ENCODE measurements around the gene INSR. TPM values are rescaled to one million over a fixed set of nuclear protein-coding genes. Genes with fewer than 3 reads are reported as not detected.

Gene INSR
- total RNA-seq, 2 experiments from 2014 or later = 0.65 to 0.89 TPM

GRCh38 chr19:7138402-7138801 lies 155.8 kb downstream of the INSR start:
- no peak overlapping the region for H3K4me3 Mint-ChIP-seq
- no peak for DNase-seq
- H3K27ac Mint-ChIP-seq = no peak overlapping the region
- no peaks in the 10 kb centered on the region for H3K27me3 Mint-ChIP-seq
- peaks cover 1% of the 10 kb centered on the region for H3K36me3 Mint-ChIP-seq
- no peaks in the 10 kb centered on the region for H3K4me1 Mint-ChIP-seq
- POLR2A ChIA-PET = interaction anchor here (0.6 kb wide), 1 partner anchor 15 kb away, joined by 4 read pairs; no protein-coding TSS in a partner anchor
- peaks cover 1% of the 10 kb centered on the region for H3K9me3 Mint-ChIP-seq
- no peak for ATAC-seq (ENCODE audit: low read depth)

DNA sequence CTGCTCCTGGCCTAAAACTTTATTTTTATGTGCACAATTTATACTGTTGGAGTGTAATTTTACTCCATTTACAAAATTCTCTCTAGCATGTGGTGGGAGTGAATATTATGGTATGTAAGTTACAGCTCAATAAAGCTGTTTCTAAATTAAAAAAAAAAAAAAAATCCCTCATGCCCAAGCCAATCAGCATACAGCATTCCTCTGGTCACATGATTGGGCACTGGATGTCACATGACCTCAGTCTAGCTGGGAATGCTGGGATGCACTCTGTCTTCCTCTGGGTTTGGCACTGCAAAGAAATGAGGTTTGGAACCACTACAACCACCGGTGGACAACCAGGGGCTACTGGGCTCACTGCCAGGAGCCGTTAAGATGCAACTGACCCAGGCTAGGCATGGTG lies 157.1 kb downstream of the INSR start:
- Mint-ChIP-seq H3K36me3 (peaks cover 1% of the 10 kb centered on the region), H3K27me3 (no peaks in the 10 kb centered on the region), H3K4me1 (no peaks in the 10 kb centered on the region), H3K9me3 (peaks cover 1% of the 10 kb centered on the region), H3K27ac (no peak overlapping the region), H3K4me3 (no peak overlapping the region)
- no peak for ATAC-seq (ENCODE audit: low read depth)
- POLR2A ChIA-PET = interaction anchor here (0.7 kb wide), 1 partner anchor 24 kb away, joined by 5 read pairs; no protein-coding TSS in a partner anchor
- DNase-seq = no peak

GRCh38 chr19:7132054-7132453 lies 162.2 kb downstream of the INSR start:
- Mint-ChIP-seq H3K36me3 (no peaks in the 10 kb centered on the region), H3K4me3 (no peak overlapping the region), H3K4me1 (no peaks in the 10 kb centered on the region), H3K27me3 (no peaks in the 10 kb centered on the region), H3K9me3 (no peaks in the 10 kb centered on the region), H3K27ac (no peak overlapping the region)
- POLR2A ChIA-PET = no interaction called here
- no peak for ATAC-seq (ENCODE audit: low read depth)
- no peak for DNase-seq

GRCh38 chr19:7130043-7130442 lies 164.2 kb downstream of the INSR start:
- H3K4me1 Mint-ChIP-seq = no peaks in the 10 kb centered on the region
- POLR2A ChIA-PET = no interaction called here
- H3K9me3 Mint-ChIP-seq = peaks cover 4% of the 10 kb centered on the region
- no peak for DNase-seq
- no peaks in the 10 kb centered on the region for H3K36me3 Mint-ChIP-seq
- no peak overlapping the region for H3K27ac Mint-ChIP-seq
- no peak for ATAC-seq (ENCODE audit: low read depth)
- no peaks in the 10 kb centered on the region for H3K27me3 Mint-ChIP-seq
- H3K4me3 Mint-ChIP-seq = no peak overlapping the region

GRCh38 chr19:7126132-7126531 lies 168.1 kb downstream of the INSR start:
- Mint-ChIP-seq H3K27ac (no peak overlapping the region), H3K4me1 (no peaks in the 10 kb centered on the region)
- POLR2A ChIA-PET = no interaction called here

DNA sequence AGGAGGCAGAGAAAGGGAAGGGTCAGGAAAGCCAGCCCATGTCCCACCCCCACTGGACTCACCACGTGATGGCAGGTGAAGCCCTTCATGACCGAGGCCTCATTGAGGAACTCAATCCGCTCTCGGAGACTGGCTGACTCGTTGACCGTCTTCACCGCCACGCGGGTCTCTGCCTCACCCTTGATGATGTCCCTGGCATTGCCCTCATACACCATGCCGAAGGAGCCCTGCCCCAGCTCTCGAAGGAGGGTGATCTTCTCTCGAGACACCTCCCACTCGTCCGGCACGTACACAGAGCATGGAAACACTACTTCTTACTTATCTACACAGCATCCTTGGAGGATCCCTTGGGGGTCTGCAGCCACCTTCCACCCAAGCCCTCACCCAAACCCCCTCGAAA lies 169.0 kb downstream of the INSR start:
- Mint-ChIP-seq H3K9me3 (peaks cover 8% of the 10 kb centered on the region), H3K27ac (no peak overlapping the region), H3K36me3 (peaks cover 3% of the 10 kb centered on the region), H3K4me3 (no peak overlapping the region), H3K4me1 (no peaks in the 10 kb centered on the region), H3K27me3 (no peaks in the 10 kb centered on the region)
- no peak for DNase-seq
- POLR2A ChIA-PET = no interaction called here
- ATAC-seq (ENCODE audit: low read depth) = no peak

More at GRCh38 chr19:7126132-7126531, 168.1 kb downstream of the INSR start:
- Mint-ChIP-seq H3K27me3 (no peaks in the 10 kb centered on the region), H3K4me3 (no peak overlapping the region), H3K9me3 (peaks cover 8% of the 10 kb centered on the region), H3K36me3 (peaks cover 3% of the 10 kb centered on the region)
- DNase-seq (no peak), ATAC-seq (ENCODE audit: low read depth) (no peak)

DNA sequence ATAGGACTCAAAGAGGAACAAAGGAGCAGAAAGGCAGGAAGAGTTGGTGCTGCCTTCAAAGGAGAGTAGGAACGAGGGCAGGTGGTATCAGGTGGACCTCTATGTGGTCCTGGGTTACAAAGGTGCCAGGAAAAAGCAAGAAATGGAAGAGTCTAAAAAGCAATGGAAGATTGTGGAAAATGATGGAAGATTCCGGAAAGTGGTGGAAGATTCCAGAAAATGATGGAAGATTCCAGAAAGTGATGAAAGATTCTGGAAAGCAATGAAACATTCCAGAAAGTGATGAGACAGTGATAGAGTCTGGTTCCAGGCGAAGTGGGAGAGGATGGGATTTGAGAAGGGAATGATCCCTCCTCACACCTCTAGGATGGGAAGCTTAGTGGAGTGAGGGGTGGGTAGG lies 169.4 kb downstream of the INSR start:
- Mint-ChIP-seq H3K4me3 (no peak overlapping the region), H3K4me1 (no peaks in the 10 kb centered on the region), H3K36me3 (peaks cover 3% of the 10 kb centered on the region), H3K9me3 (peaks cover 8% of the 10 kb centered on the region), H3K27me3 (no peaks in the 10 kb centered on the region), H3K27ac (no peak overlapping the region)
- DNase-seq (no peak), ATAC-seq (ENCODE audit: low read depth) (no peak)
- POLR2A ChIA-PET = no interaction called here

GRCh38 chr19:7122701-7123100 lies 171.5 kb downstream of the INSR start:
- H3K9me3 Mint-ChIP-seq = peaks cover 11% of the 10 kb centered on the region
- no peak for DNase-seq
- no peak overlapping the region for H3K27ac Mint-ChIP-seq
- H3K36me3 Mint-ChIP-seq = peaks cover 3% of the 10 kb centered on the region
- ATAC-seq (ENCODE audit: low read depth) = no peak
- H3K27me3 Mint-ChIP-seq = no peaks in the 10 kb centered on the region
- H3K4me3 Mint-ChIP-seq = no peak overlapping the region
- POLR2A ChIA-PET = no interaction called here
- no peaks in the 10 kb centered on the region for H3K4me1 Mint-ChIP-seq

DNA sequence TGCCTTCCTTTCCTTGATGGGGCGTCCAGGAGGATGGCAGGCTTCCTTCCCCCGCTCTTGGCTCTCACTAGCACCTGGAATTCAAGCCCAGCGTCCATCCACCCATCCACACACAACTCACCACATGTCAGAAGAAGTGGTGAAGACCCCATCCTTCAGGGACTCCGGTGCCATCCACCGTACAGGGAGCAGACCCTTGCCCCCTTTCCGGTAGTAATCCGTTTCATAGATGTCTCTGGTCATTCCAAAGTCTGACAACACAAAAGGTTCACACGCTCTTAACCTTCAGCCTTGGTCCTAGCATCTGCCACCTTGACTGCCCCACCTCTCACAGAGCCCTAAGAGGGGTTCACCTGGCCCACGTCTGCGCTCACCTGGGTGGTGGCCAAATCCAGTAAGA lies 173.7 kb downstream of the INSR start:
- POLR2A ChIA-PET = no interaction called here
- H3K9me3 Mint-ChIP-seq = peaks cover 11% of the 10 kb centered on the region
- ATAC-seq (ENCODE audit: low read depth) (no peak), DNase-seq (no peak)
- no peak overlapping the region for H3K27ac Mint-ChIP-seq
- no peaks in the 10 kb centered on the region for H3K4me1 Mint-ChIP-seq
- H3K36me3 Mint-ChIP-seq = peaks cover 3% of the 10 kb centered on the region
- no peak overlapping the region for H3K4me3 Mint-ChIP-seq
- no peaks in the 10 kb centered on the region for H3K27me3 Mint-ChIP-seq

DNA sequence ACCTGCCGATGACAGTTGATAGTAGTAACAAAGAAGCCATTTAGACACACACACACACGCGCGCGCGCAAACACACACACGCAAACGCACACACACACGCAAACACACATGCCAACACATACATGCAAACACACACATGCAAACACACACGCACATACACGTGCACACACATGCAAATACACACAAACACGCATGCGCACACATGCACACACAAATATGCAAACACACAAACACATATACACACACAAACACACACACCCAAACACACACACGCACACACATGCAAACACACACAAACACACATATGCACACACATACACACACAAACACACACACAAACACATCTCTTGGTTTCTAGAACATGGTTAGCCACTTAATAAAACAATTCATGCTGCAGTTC lies 174.6 kb downstream of the INSR start:
- ATAC-seq (ENCODE audit: low read depth) (no peak), DNase-seq (no peak)
- peaks cover 4% of the 10 kb centered on the region for H3K9me3 Mint-ChIP-seq
- POLR2A ChIA-PET = no interaction called here
- H3K4me1 Mint-ChIP-seq = no peaks in the 10 kb centered on the region
- H3K36me3 Mint-ChIP-seq = peaks cover under 1% of the 10 kb centered on the region
- H3K27ac Mint-ChIP-seq = no peak overlapping the region
- no peak overlapping the region for H3K4me3 Mint-ChIP-seq
- no peaks in the 10 kb centered on the region for H3K27me3 Mint-ChIP-seq

- no peak for DNase-seq
- no peaks in the 10 kb centered on the region for H3K27me3 Mint-ChIP-seq
- H3K4me1 Mint-ChIP-seq = no peaks in the 10 kb centered on the region
- POLR2A ChIA-PET = no interaction called here
- no peak for ATAC-seq (ENCODE audit: low read depth)
- no peaks in the 10 kb centered on the region for H3K36me3 Mint-ChIP-seq
- no peak overlapping the region for H3K27ac Mint-ChIP-seq
- H3K9me3 Mint-ChIP-seq = peaks cover 3% of the 10 kb centered on the region
- H3K4me3 Mint-ChIP-seq = no peak overlapping the region
Observed at GRCh38 chr19:7117248-7117647, 177.0 kb downstream of the INSR start.

- Mint-ChIP-seq H3K4me3 (no peak overlapping the region), H3K27ac (no peak overlapping the region)
Observed at GRCh38 chr19:7115721-7116120, 178.5 kb downstream of the INSR start.

GRCh38 chr19:7113233-7113632 lies 181.0 kb downstream of the INSR start:
- H3K4me3 Mint-ChIP-seq = no peak overlapping the region

More at GRCh38 chr19:7115721-7116120, 178.5 kb downstream of the INSR start:
- Mint-ChIP-seq H3K9me3 (peaks cover 3% of the 10 kb centered on the region), H3K36me3 (no peaks in the 10 kb centered on the region), H3K4me1 (no peaks in the 10 kb centered on the region), H3K27me3 (no peaks in the 10 kb centered on the region)
- no peak for DNase-seq
- ATAC-seq (ENCODE audit: low read depth) = no peak
- POLR2A ChIA-PET = no interaction called here

DNA sequence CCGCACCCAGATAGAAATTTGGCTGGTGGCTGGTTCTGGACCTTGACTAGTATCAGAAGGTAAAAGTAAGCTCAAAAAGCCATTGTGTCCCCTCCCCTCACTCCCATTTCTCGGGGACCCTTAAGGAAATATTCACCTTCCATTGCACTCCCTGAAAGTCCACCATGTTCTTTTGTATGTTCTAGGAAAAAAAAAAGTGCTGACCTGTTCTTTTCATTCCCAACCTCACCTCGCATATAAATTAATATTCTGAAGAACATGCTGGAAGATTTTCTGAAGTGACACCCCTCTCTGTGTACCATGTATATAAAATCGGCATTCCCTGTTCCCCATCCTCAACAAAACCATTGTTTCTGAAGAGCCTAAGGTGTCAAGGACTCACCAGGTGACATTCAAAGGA lies 181.5 kb downstream of the INSR start:
- H3K4me1 Mint-ChIP-seq = no peaks in the 10 kb centered on the region
- ATAC-seq (ENCODE audit: low read depth) (no peak), DNase-seq (no peak)
- no peaks in the 10 kb centered on the region for H3K36me3 Mint-ChIP-seq
- no peak overlapping the region for H3K4me3 Mint-ChIP-seq
- no peaks in the 10 kb centered on the region for H3K9me3 Mint-ChIP-seq
- H3K27me3 Mint-ChIP-seq = no peaks in the 10 kb centered on the region
- POLR2A ChIA-PET = no interaction called here
- H3K27ac Mint-ChIP-seq = no peak overlapping the region

More at GRCh38 chr19:7113233-7113632, 181.0 kb downstream of the INSR start:
- H3K27ac Mint-ChIP-seq = no peak overlapping the region
- POLR2A ChIA-PET = interaction anchor here (0.6 kb wide), 1 partner anchor 24 kb away, joined by 5 read pairs; no protein-coding TSS in a partner anchor
- DNase-seq (no peak), ATAC-seq (ENCODE audit: low read depth) (no peak)
- no peaks in the 10 kb centered on the region for H3K9me3 Mint-ChIP-seq
- H3K36me3 Mint-ChIP-seq = no peaks in the 10 kb centered on the region
- H3K27me3 Mint-ChIP-seq = no peaks in the 10 kb centered on the region
- H3K4me1 Mint-ChIP-seq = no peaks in the 10 kb centered on the region
